Natural killer cell treated with Interleukin-12 subunit alpha and Interleukin-12 subunit beta and Interleukin-15 and Interleukin-18, amount 100 ng/mL, for 72 hours (primary cell): ENCODE measurements around the gene CYP4V2. TPM values are rescaled to one million over a fixed set of nuclear protein-coding genes. Genes with fewer than 3 reads are reported as not detected.

Experiments used
- ATAC-seq, 2 donors: fragments of 150-1000 bp; cut with Tn5 transposase in 1 of 2; sonication (Bioruptor Pico), chemical (Tn5 transposase) in 1 of 2; 2 replicates each; pipeline ENCODE4 v1.10.0; 2021
- DNase-seq: peaks from one replicate; pipeline ENCODE4 v3.0.0; 2022; ENCODE audit warnings: low spot score
- H3K27ac Mint-ChIP-seq, 2 donors: 1 replicate in 1 of 2; 2 replicates in 1 of 2; pipeline ENCODE4 v1.8.0; 2022; ENCODE audit warnings: mixed read lengths in 2 of 2, mild to moderate bottlenecking in 1 of 2, moderate library complexity in 1 of 2
- H3K27me3 Mint-ChIP-seq, 2 donors: 1 replicate in 1 of 2; 2 replicates in 1 of 2; pipeline ENCODE4 v1.8.0; 2022; ENCODE audit warnings: mixed read lengths in 2 of 2
- H3K36me3 Mint-ChIP-seq: one replicate; pipeline ENCODE4 v1.8.0; 2022; ENCODE audit warnings: mixed read lengths
- H3K4me1 Mint-ChIP-seq, 2 donors: 1 replicate in 1 of 2; 2 replicates in 1 of 2; pipeline ENCODE4 v1.8.0; 2022; ENCODE audit warnings: low read depth in 2 of 2, mixed read lengths in 2 of 2, mild to moderate bottlenecking in 1 of 2
- H3K4me3 Mint-ChIP-seq: one replicate; pipeline ENCODE4 v1.8.0; 2022; ENCODE audit warnings: mixed read lengths
- H3K9me3 Mint-ChIP-seq: 2 replicates; pipeline ENCODE4 v1.8.0; 2022; ENCODE audit warnings: mixed read lengths
- total RNA-seq, 2 donors: library from RNA; stranded (reverse); gene quantifications; one replicate each; pipeline ENCODE4 v1.2.3, GENCODE V29; 2022

CYP4V2 gene
- 10 to 100 TPM; 11.7 to 15.2 TPM for total RNA-seq

DNA sequence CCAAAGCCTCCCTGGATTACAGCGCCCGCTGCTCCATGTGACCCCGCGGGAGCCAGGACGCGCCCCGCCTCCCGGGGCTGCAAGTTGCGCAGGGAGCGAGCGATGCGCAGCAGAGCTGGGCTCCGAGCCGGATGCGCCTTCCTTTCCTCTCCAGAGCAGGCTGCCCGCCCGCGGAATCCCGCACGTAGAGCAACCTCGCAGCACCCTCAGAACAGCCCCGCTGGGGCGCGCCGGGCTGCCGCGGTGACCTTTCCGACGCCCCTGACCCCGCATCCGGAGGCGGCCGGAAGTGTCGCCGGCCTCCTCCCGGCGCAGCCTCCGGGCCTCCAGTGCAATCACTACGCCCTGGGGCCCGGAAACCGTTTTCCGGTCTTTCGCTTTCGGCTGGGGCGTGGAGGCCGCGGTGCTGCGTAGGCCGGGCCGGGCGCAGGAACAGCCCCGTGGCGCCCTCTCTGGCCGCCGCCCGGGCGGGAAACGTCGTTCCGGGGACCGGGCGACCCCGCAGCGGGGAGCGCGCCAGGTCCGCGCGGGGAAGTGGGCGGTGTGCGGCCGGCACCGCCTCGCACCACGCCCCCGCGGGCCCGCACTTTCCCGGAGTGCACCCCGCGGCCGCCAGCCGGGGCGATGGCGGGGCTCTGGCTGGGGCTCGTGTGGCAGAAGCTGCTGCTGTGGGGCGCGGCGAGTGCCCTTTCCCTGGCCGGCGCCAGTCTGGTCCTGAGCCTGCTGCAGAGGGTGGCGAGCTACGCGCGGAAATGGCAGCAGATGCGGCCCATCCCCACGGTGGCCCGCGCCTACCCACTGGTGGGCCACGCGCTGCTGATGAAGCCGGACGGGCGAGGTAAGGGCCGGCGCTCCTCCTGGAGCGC is at the start of gene CYP4V2:
Gene CYP4V2, plus strand, starts transcription at position 368 of the 866 bp plus-strand sequence. Its CDS starts 257 bp downstream, at position 625.
- peak within 1 kb of the TSS; percentile 99 for H3K4me3 Mint-ChIP-seq
- DNase-seq (peak; percentile 95), ATAC-seq (peak; percentile 94 to 96)
- peaks cover 18 to 28% of the 10 kb centered on the region in 2 donors for H3K4me1 Mint-ChIP-seq
- H3K36me3 Mint-ChIP-seq: peaks cover 6% of the 10 kb centered on the region
- no peaks in the 10 kb centered on the region for H3K9me3 Mint-ChIP-seq
- peaks cover 0 to 2% of the 10 kb centered on the region in 2 donors for H3K27me3 Mint-ChIP-seq
- H3K27ac Mint-ChIP-seq: peak within 1 kb of the TSS; percentile 95 to 98

GRCh38 chr4:186144198-186144945 is 47.0 kb upstream of the CYP4V2 start:
- no peaks in the 10 kb centered on the region for H3K9me3 Mint-ChIP-seq
- ATAC-seq (peak; percentile 44 to 56), DNase-seq (no peak)
- no peak overlapping the region for H3K4me3 Mint-ChIP-seq
- peaks cover 26 to 32% of the 10 kb centered on the region in 2 donors for H3K27me3 Mint-ChIP-seq
- no peak overlapping the region for H3K27ac Mint-ChIP-seq
- H3K36me3 Mint-ChIP-seq: no peaks in the 10 kb centered on the region
- H3K4me1 Mint-ChIP-seq: no peaks in the 10 kb centered on the region

GRCh38 chr4:186144946-186145569 is 46.3 kb upstream of the CYP4V2 start:
- Mint-ChIP-seq H3K4me3 (peak overlapping the region; percentile 41), H3K9me3 (no peaks in the 10 kb centered on the region), H3K27me3 (peaks cover 25 to 32% of the 10 kb centered on the region in 2 donors), H3K4me1 (no peaks in the 10 kb centered on the region), H3K36me3 (no peaks in the 10 kb centered on the region), H3K27ac (no peak overlapping the region)
- DNase-seq (no peak), ATAC-seq (peak; percentile 13 to 34)

- Mint-ChIP-seq H3K9me3 (no peaks in the 10 kb centered on the region), H3K4me1 (no peaks in the 10 kb centered on the region), H3K36me3 (no peaks in the 10 kb centered on the region), H3K4me3 (no peak overlapping the region), H3K27me3 (peaks cover 24 to 32% of the 10 kb centered on the region in 2 donors), H3K27ac (no peak overlapping the region)
- DNase-seq (no peak), ATAC-seq (no peak)
Measured at GRCh38 chr4:186146458-186146857, 44.9 kb upstream of the CYP4V2 start.

- no peak overlapping the region for H3K4me3 Mint-ChIP-seq
- no peak overlapping the region for H3K27ac Mint-ChIP-seq
- H3K27me3 Mint-ChIP-seq: peaks cover 21 to 30% of the 10 kb centered on the region in 2 donors
- ATAC-seq (no peak), DNase-seq (no peak)
- H3K36me3 Mint-ChIP-seq: no peaks in the 10 kb centered on the region
- H3K4me1 Mint-ChIP-seq: no peaks in the 10 kb centered on the region
- H3K9me3 Mint-ChIP-seq: no peaks in the 10 kb centered on the region
Measured at GRCh38 chr4:186148336-186148975, 42.9 kb upstream of the CYP4V2 start.

DNA sequence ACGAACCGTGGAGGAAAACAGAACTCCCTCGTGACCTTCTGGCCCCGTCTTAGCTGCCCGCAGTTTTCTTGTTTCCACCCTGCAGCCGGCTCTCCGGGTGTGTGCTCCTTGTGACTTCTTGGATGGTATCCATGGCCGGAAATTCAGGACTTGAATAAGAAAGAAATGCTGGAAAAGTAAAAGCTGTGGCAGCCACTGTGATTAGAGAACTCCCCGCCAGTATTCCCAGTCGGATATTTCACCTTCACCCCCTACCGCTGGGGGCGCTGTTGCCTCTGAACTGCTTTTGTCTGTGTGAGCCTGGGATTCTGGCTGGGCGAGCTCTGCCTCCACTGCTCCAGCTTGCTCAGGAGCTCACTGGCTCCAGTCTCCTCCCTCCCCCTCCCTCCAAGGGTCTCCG is 41.5 kb upstream of the CYP4V2 start:
- no peak for ATAC-seq
- H3K4me1 Mint-ChIP-seq: no peaks in the 10 kb centered on the region
- H3K36me3 Mint-ChIP-seq: no peaks in the 10 kb centered on the region
- H3K4me3 Mint-ChIP-seq: no peak overlapping the region
- no peaks in the 10 kb centered on the region for H3K9me3 Mint-ChIP-seq
- DNase-seq: no peak
- H3K27me3 Mint-ChIP-seq: peaks cover 26 to 27% of the 10 kb centered on the region in 2 donors
- no peak overlapping the region for H3K27ac Mint-ChIP-seq

GRCh38 chr4:186150926-186151325 is 40.4 kb upstream of the CYP4V2 start:
- Mint-ChIP-seq H3K27ac (no peak overlapping the region), H3K27me3 (peaks cover 18 to 25% of the 10 kb centered on the region in 2 donors)

GRCh38 chr4:186151499-186151898 is 39.9 kb upstream of the CYP4V2 start:
- Mint-ChIP-seq H3K27me3 (peaks cover 13 to 20% of the 10 kb centered on the region in 2 donors), H3K4me1 (no peaks in the 10 kb centered on the region), H3K4me3 (no peak overlapping the region), H3K9me3 (no peaks in the 10 kb centered on the region), H3K27ac (no peak overlapping the region), H3K36me3 (no peaks in the 10 kb centered on the region)
- no peak for ATAC-seq
- no peak for DNase-seq

More at GRCh38 chr4:186150926-186151325, 40.4 kb upstream of the CYP4V2 start:
- DNase-seq (no peak), ATAC-seq (no peak)
- H3K4me3 Mint-ChIP-seq: no peak overlapping the region
- no peaks in the 10 kb centered on the region for H3K9me3 Mint-ChIP-seq
- no peaks in the 10 kb centered on the region for H3K36me3 Mint-ChIP-seq
- H3K4me1 Mint-ChIP-seq: no peaks in the 10 kb centered on the region

- peak; percentile 33 to 52 for ATAC-seq
- no peaks in the 10 kb centered on the region for H3K9me3 Mint-ChIP-seq
- H3K4me1 Mint-ChIP-seq: no peaks in the 10 kb centered on the region
- no peak overlapping the region for H3K27ac Mint-ChIP-seq
- peaks cover 6 to 7% of the 10 kb centered on the region in 2 donors for H3K27me3 Mint-ChIP-seq
- DNase-seq: no peak
- H3K4me3 Mint-ChIP-seq: no peak overlapping the region
- H3K36me3 Mint-ChIP-seq: no peaks in the 10 kb centered on the region
Measured at GRCh38 chr4:186158021-186158813, 33.1 kb upstream of the CYP4V2 start.

GRCh38 chr4:186158966-186159365 is 32.4 kb upstream of the CYP4V2 start:
- no peaks in the 10 kb centered on the region for H3K9me3 Mint-ChIP-seq
- H3K4me1 Mint-ChIP-seq: no peaks in the 10 kb centered on the region
- no peak for DNase-seq
- no peak for ATAC-seq
- peaks cover 2 to 7% of the 10 kb centered on the region in 2 donors for H3K27me3 Mint-ChIP-seq
- H3K36me3 Mint-ChIP-seq: no peaks in the 10 kb centered on the region
- no peak overlapping the region for H3K4me3 Mint-ChIP-seq
- H3K27ac Mint-ChIP-seq: no peak overlapping the region

DNA sequence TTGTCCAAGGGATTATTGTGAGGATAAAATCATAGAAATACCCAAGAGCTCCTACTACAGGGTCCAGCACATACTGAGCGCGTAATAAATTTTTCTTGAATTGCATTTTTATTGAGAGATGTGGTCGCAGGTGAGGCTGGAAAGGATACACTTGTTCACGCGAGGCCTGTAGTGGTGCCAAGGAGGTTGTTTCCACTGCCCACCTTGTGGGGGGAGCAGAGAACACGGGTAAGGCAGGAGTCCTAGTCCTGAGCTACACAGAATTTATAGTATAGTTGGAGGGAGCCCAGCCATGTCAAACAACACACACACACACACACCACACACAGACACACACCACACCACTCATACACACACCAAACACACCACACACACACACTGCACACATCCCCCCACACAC is 31.8 kb upstream of the CYP4V2 start:
- Mint-ChIP-seq H3K9me3 (no peaks in the 10 kb centered on the region), H3K27me3 (peaks cover 0 to 9% of the 10 kb centered on the region in 2 donors), H3K27ac (no peak overlapping the region), H3K4me3 (no peak overlapping the region), H3K4me1 (no peaks in the 10 kb centered on the region), H3K36me3 (no peaks in the 10 kb centered on the region)
- ATAC-seq (no peak), DNase-seq (no peak)

- no peak overlapping the region for H3K4me3 Mint-ChIP-seq
- no peaks in the 10 kb centered on the region for H3K4me1 Mint-ChIP-seq
- ATAC-seq (no peak), DNase-seq (no peak)
- no peaks in the 10 kb centered on the region for H3K9me3 Mint-ChIP-seq
- H3K27me3 Mint-ChIP-seq: peaks cover 6 to 10% of the 10 kb centered on the region in 2 donors
- no peaks in the 10 kb centered on the region for H3K36me3 Mint-ChIP-seq
- no peak overlapping the region for H3K27ac Mint-ChIP-seq
Measured at GRCh38 chr4:186161138-186161537, 30.2 kb upstream of the CYP4V2 start.
